OCI-LY7 (cell line): ENCODE results near the gene GRM1. TPM values are rescaled to one million over a fixed set of nuclear protein-coding genes. Genes with fewer than 3 reads are reported as not detected.

ENCODE experiments used
- BruUV-seq: library from RNA; stranded (reverse); fragments of 400-500 nt; replicated peaks from 2 replicates; lab custom pipeline; 2021; lab: Mats Ljungman, UMichigan
- CTCF ChIA-PET: fragments of 300-600 bp; sonication (Branson Sonifier 250); formaldehyde crosslinking; loops from one replicate; lab custom pipeline; 2022; ENCODE audit warnings: antibody characterized with exemption; ENCODE audit not compliant: unreplicated experiment; lab: Charles Lee
- POLR2A ChIA-PET: fragments of 300-600 bp; sonication (Branson Sonifier 250); formaldehyde crosslinking; loops from one replicate; lab custom pipeline; 2022; ENCODE audit warnings: antibody characterized with exemption; lab: Charles Lee
- DNase-seq: peaks from one replicate; pipeline ENCODE4 v3.0.0-alpha.2; 2015; ENCODE audit warnings: low spot score
- H2AFZ ChIP-seq: fragments of 200-600 bp; sonication (generic), shearing (Covaris generic); 2 replicates; pipeline ENCODE4 v1.6.1; 2014; ENCODE audit warnings: mild to moderate bottlenecking, antibody characterized with exemption, low read length, moderate library complexity
- H3K27ac ChIP-seq: fragments of 200-600 bp; sonication (generic); 2 replicates; pipeline ENCODE4 v1.5.1; 2014; ENCODE audit warnings: mixed run types, low read depth, mild to moderate bottlenecking, moderate library complexity, low read length, inconsistent platforms; ENCODE audit not compliant: poor library complexity, severe bottlenecking
- H3K36me3 ChIP-seq: fragments of 200-600 bp; sonication (generic); 2 replicates; pipeline ENCODE4 v1.6.1; 2014; ENCODE audit warnings: mild to moderate bottlenecking, antibody characterized with exemption, low read length, moderate library complexity, mixed read lengths; ENCODE audit not compliant: insufficient read depth
- H3K4me1 ChIP-seq: fragments of 200-600 bp; sonication (generic); 2 replicates; pipeline ENCODE4 v1.5.1; 2014; ENCODE audit warnings: mild to moderate bottlenecking, low read length; ENCODE audit not compliant: insufficient read depth, poor library complexity, severe bottlenecking
- H3K4me2 ChIP-seq: fragments of 200-600 bp; sonication (generic); 2 replicates; pipeline ENCODE4 v1.6.1; 2014; ENCODE audit warnings: mild to moderate bottlenecking, low read length
- H3K4me3 ChIP-seq: fragments of 200-600 bp; sonication (generic); 2 replicates; pipeline ENCODE4 v1.5.1; 2014; ENCODE audit warnings: mild to moderate bottlenecking, low read depth, low read length; ENCODE audit not compliant: poor library complexity, severe bottlenecking
- H3K79me2 ChIP-seq: fragments of 200-600 bp; sonication (generic); 2 replicates; pipeline ENCODE4 v1.6.1; 2016; ENCODE audit warnings: low read depth, mild to moderate bottlenecking, low read length, moderate library complexity, mixed read lengths; ENCODE audit not compliant: insufficient read depth
- H3K9me2 ChIP-seq: fragments of 200-600 bp; sonication (generic); 2 replicates; pipeline ENCODE4 v1.6.1; 2016; ENCODE audit warnings: mild to moderate bottlenecking, low read length, mixed read lengths; ENCODE audit not compliant: insufficient read depth
- H3K9me3 ChIP-seq: fragments of 200-600 bp; sonication (generic); 2 replicates; pipeline ENCODE4 v1.6.1; 2014; ENCODE audit warnings: mild to moderate bottlenecking, mixed run types, low read length, mixed read lengths
- H4K20me1 ChIP-seq: fragments of 200-600 bp; sonication (generic); 2 replicates; pipeline ENCODE4 v1.6.1; 2014; ENCODE audit warnings: mild to moderate bottlenecking, antibody characterized with exemption, low read length, moderate library complexity, mixed read lengths; ENCODE audit not compliant: insufficient read depth
- CTCF ChIP-seq: fragments of 200-600 bp; sonication (generic); conservative IDR thresholded peaks from 2 replicates; pipeline ENCODE4 v1.5.1; 2014; ENCODE audit warnings: mild to moderate bottlenecking, antibody characterized with exemption, low read length, moderate library complexity, mixed read lengths
- EZH2phosphoT487 ChIP-seq: fragments of 200-600 bp; sonication (generic); IDR thresholded peaks from 2 replicates; pipeline ENCODE4 v1.6.1; 2018; ENCODE audit warnings: low read depth, borderline replicate concordance, mild to moderate bottlenecking, mixed run types, antibody characterized with exemption, low read length, moderate library complexity, mixed read lengths
- intact Hi-C: fragments of 100-400 bp; cut with micrococcal nuclease; formaldehyde crosslinking; loops from one replicate; pipeline ENCODE4 v1.10.0; 2022; ENCODE audit not compliant: unreplicated experiment
- total RNA-seq, 2 experiments: library from RNA; depleted of rRNA in 1 of 2; stranded (reverse); fragments of >200 nt in 1 of 2; shearing (Covaris generic) in 1 of 2; gene quantifications; 2 replicates each; pipeline ENCODE4 v1.2.3, GENCODE V29; 2014 to 2022

The GRM1 gene
- total RNA-seq, 2 experiments from 2014 or later: not detected

GRCh38 chr6:146290589-146290901 lies 261.7 kb downstream of the GRM1 start:
- BruUV-seq: no TSS peak
- no peaks in the 10 kb centered on the region for H3K9me3 ChIP-seq
- no peak overlapping the region for H2AFZ ChIP-seq
- no peak overlapping the region for H3K27ac ChIP-seq
- POLR2A ChIA-PET: no interaction called here
- no peak overlapping the region for H3K4me3 ChIP-seq
- TF ChIP-seq EZH2phosphoT487: no peak
- TF ChIP-seq CTCF: no peak
- no peaks in the 10 kb centered on the region for H3K9me2 ChIP-seq
- intact Hi-C loops: no loop called here
- H3K36me3 ChIP-seq: no peaks in the 10 kb centered on the region
- no peaks in the 10 kb centered on the region for H3K4me1 ChIP-seq
- CTCF ChIA-PET: no interaction called here
- DNase-seq: no peak
- H4K20me1 ChIP-seq: no peaks in the 10 kb centered on the region
- no peaks in the 10 kb centered on the region for H3K79me2 ChIP-seq
- no peak overlapping the region for H3K4me2 ChIP-seq

GRCh38 chr6:146292506-146292905 lies 263.6 kb downstream of the GRM1 start:
- intact Hi-C loops: no loop called here
- ChIA-PET CTCF (no interaction called here), POLR2A (no interaction called here)
- no peak for DNase-seq
- no peak for TF ChIP-seq EZH2phosphoT487
- TF ChIP-seq CTCF: no peak
- no peaks in the 10 kb centered on the region for H3K9me2 ChIP-seq
- no peak overlapping the region for H3K27ac ChIP-seq
- H2AFZ ChIP-seq: no peak overlapping the region
- H3K36me3 ChIP-seq: no peaks in the 10 kb centered on the region
- no peaks in the 10 kb centered on the region for H4K20me1 ChIP-seq
- BruUV-seq: no TSS peak
- no peaks in the 10 kb centered on the region for H3K9me3 ChIP-seq
- H3K4me1 ChIP-seq: no peaks in the 10 kb centered on the region
- H3K4me3 ChIP-seq: no peak overlapping the region
- no peak overlapping the region for H3K4me2 ChIP-seq
- no peaks in the 10 kb centered on the region for H3K79me2 ChIP-seq

- no peaks in the 10 kb centered on the region for H3K9me2 ChIP-seq
- POLR2A ChIA-PET: interaction anchor here (0.6 kb wide), 1 partner anchor 246 kb away, joined by 5 read pairs; no protein-coding TSS in a partner anchor
- no TSS peak for BruUV-seq
- no peaks in the 10 kb centered on the region for H4K20me1 ChIP-seq
- no peak overlapping the region for H3K27ac ChIP-seq
- no peaks in the 10 kb centered on the region for H3K79me2 ChIP-seq
- H3K9me3 ChIP-seq: no peaks in the 10 kb centered on the region
- no peaks in the 10 kb centered on the region for H3K4me1 ChIP-seq
- DNase-seq: no peak
- TF ChIP-seq CTCF (no peak), EZH2phosphoT487 (no peak)
- intact Hi-C loops: no loop called here
- H3K36me3 ChIP-seq: no peaks in the 10 kb centered on the region
- no peak overlapping the region for H2AFZ ChIP-seq
- CTCF ChIA-PET: no interaction called here
- H3K4me3 ChIP-seq: no peak overlapping the region
- no peak overlapping the region for H3K4me2 ChIP-seq
These were observed 266.8 kb downstream of the GRM1 start for GRCh38 chr6:146295695-146296094.
